H9 (cell line): ENCODE data around the gene MRTFA. TPM values are rescaled to one million over a fixed set of nuclear protein-coding genes. Genes with fewer than 3 reads are reported as not detected.

ENCODE experiments used
- DNase-seq: peaks from one replicate; pipeline ENCODE4 v3.0.0-alpha.2; 2017
- H2AFZ ChIP-seq: one replicate; pipeline ENCODE4 v1.6.1; 2013; ENCODE audit warnings: mild to moderate bottlenecking, low read length, control low read depth, moderate library complexity
- H2AK5ac ChIP-seq: 2 replicates; pipeline ENCODE4 v1.6.1; 2013; ENCODE audit warnings: low read length, control low read depth, mixed read lengths; ENCODE audit not compliant: insufficient read length
- H2BK120ac ChIP-seq: one replicate; pipeline ENCODE4 v1.6.1; 2013; ENCODE audit warnings: low read depth, mild to moderate bottlenecking, low read length, control low read depth, inconsistent platforms; ENCODE audit not compliant: poor library complexity, severe bottlenecking
- H2BK12ac ChIP-seq: 2 replicates; pipeline ENCODE4 v1.6.1; 2013; ENCODE audit warnings: low read length, control low read depth, mixed read lengths, low read depth; ENCODE audit not compliant: insufficient read length
- H2BK15ac ChIP-seq: 2 replicates; pipeline ENCODE4 v1.6.1; 2013; ENCODE audit warnings: low read depth, low read length, control low read depth
- H2BK20ac ChIP-seq: one replicate; pipeline ENCODE4 v1.6.1; 2013; ENCODE audit warnings: low read depth, mild to moderate bottlenecking, low read length, control low read depth, inconsistent platforms; ENCODE audit not compliant: poor library complexity, severe bottlenecking
- H2BK5ac ChIP-seq: 2 replicates; pipeline ENCODE4 v1.6.1; 2013; ENCODE audit warnings: low read length, control low read depth, mixed read lengths; ENCODE audit not compliant: insufficient read length
- H3K14ac ChIP-seq: 2 replicates; pipeline ENCODE4 v1.6.1; 2013; ENCODE audit warnings: low read length, control low read depth; ENCODE audit not compliant: insufficient read depth
- H3K18ac ChIP-seq: 2 replicates; pipeline ENCODE4 v1.6.1; 2013; ENCODE audit warnings: low read depth, mild to moderate bottlenecking, mixed read lengths, low read length, control low read depth; ENCODE audit not compliant: insufficient read length
- H3K23ac ChIP-seq: 2 replicates; pipeline ENCODE4 v1.6.1; 2013; ENCODE audit warnings: low read length, control low read depth, mixed read lengths, low read depth; ENCODE audit not compliant: insufficient read length
- H3K23me2 ChIP-seq: 2 replicates; pipeline ENCODE4 v1.6.1; 2013; ENCODE audit warnings: low read depth, mild to moderate bottlenecking, mixed read lengths, low read length, control low read depth; ENCODE audit not compliant: insufficient read length, poor library complexity, severe bottlenecking
- H3K27ac ChIP-seq: 2 replicates; pipeline ENCODE4 v1.5.1; 2013; ENCODE audit warnings: low read length, control low read depth, mixed read lengths, low read depth; ENCODE audit not compliant: insufficient read length
- H3K27me3 ChIP-seq: 2 replicates; pipeline ENCODE4 v1.6.1; 2013; ENCODE audit warnings: low read length, control low read depth, inconsistent platforms; ENCODE audit not compliant: insufficient read depth
- H3K4ac ChIP-seq: 2 replicates; pipeline ENCODE4 v1.6.1; 2013; ENCODE audit warnings: low read depth, mild to moderate bottlenecking, control low read depth, inconsistent platforms, low read length, moderate library complexity
- H3K4me1 ChIP-seq: 2 replicates; pipeline ENCODE4 v1.6.1; 2013; ENCODE audit warnings: low read length, control low read depth, inconsistent platforms; ENCODE audit not compliant: insufficient read depth
- H3K4me2 ChIP-seq: 2 replicates; pipeline ENCODE4 v1.6.1; 2013; ENCODE audit warnings: low read length, control low read depth, mixed read lengths; ENCODE audit not compliant: insufficient read length, insufficient read depth
- H3K56ac ChIP-seq: 2 replicates; pipeline ENCODE4 v1.6.1; 2013; ENCODE audit warnings: low read depth, mild to moderate bottlenecking, mixed read lengths, low read length, control low read depth; ENCODE audit not compliant: insufficient read length
- H3K79me1 ChIP-seq: 2 replicates; pipeline ENCODE4 v1.6.1; 2013; ENCODE audit warnings: low read depth, mild to moderate bottlenecking, moderate library complexity, low read length, control low read depth, inconsistent platforms; ENCODE audit not compliant: insufficient read depth, poor library complexity, severe bottlenecking
- H3K79me2 ChIP-seq: 2 replicates; pipeline ENCODE4 v1.6.1; 2013; ENCODE audit warnings: low read length, control low read depth, inconsistent platforms; ENCODE audit not compliant: insufficient read depth
- H3K9ac ChIP-seq: 2 replicates; pipeline ENCODE4 v1.6.1; 2013; ENCODE audit warnings: low read length, control low read depth, mixed read lengths; ENCODE audit not compliant: insufficient read length; ENCODE audit errors: extremely low read depth
- H3K9me3 ChIP-seq: one replicate; pipeline ENCODE4 v1.6.1; 2013; ENCODE audit warnings: low read depth, low read length, inconsistent platforms; ENCODE audit not compliant: control insufficient read depth
- H3T11ph ChIP-seq: one replicate; pipeline ENCODE4 v1.6.1; 2013; ENCODE audit warnings: mild to moderate bottlenecking, low read length, control low read depth, inconsistent platforms
- H4K20me1 ChIP-seq: one replicate; pipeline ENCODE4 v1.6.1; 2013; ENCODE audit not compliant: control insufficient read depth, insufficient read length, insufficient read depth
- H4K5ac ChIP-seq: 2 replicates; pipeline ENCODE4 v1.6.1; 2013; ENCODE audit warnings: low read depth, mild to moderate bottlenecking, mixed read lengths, low read length, control low read depth; ENCODE audit not compliant: insufficient read length
- H4K8ac ChIP-seq: replicated peaks from 2 replicates; pipeline ENCODE4 v1.6.1; 2013; ENCODE audit warnings: low read length, control low read depth, mixed read lengths, low read depth; ENCODE audit not compliant: insufficient read length
- H4K91ac ChIP-seq: 2 replicates; pipeline ENCODE4 v1.6.1; 2013; ENCODE audit warnings: low read depth, mild to moderate bottlenecking, moderate library complexity, mixed read lengths, low read length, control low read depth; ENCODE audit not compliant: insufficient read length
- H3K27ac Mint-ChIP-seq, 3 experiments: 2 replicates in 2 of 3; 3 replicates in 1 of 3; pipeline ENCODE4 v1.8.0; 2020 to 2021; ENCODE audit warnings: mixed read lengths in 3 of 3, mild to moderate bottlenecking in 1 of 3, moderate library complexity in 1 of 3
- H3K27me3 Mint-ChIP-seq: 2 replicates; pipeline ENCODE4 v1.8.0; 2021; ENCODE audit warnings: low read depth, mild to moderate bottlenecking, moderate library complexity, mixed read lengths
- H3K36me3 Mint-ChIP-seq, 3 experiments: 2 replicates in 2 of 3; 3 replicates in 1 of 3; pipeline ENCODE4 v1.8.0; 2020 to 2021; ENCODE audit warnings: low read depth in 3 of 3, mixed read lengths in 3 of 3; ENCODE audit not compliant: insufficient read depth in 1 of 3
- H3K4me1 Mint-ChIP-seq, 2 experiments: 2 replicates each; pipeline ENCODE4 v1.8.0; 2020; ENCODE audit warnings: mixed read lengths in 2 of 2
- H3K4me3 Mint-ChIP-seq, 2 experiments: 2 replicates in 1 of 2; 3 replicates in 1 of 2; pipeline ENCODE4 v1.8.0; 2020 to 2021; ENCODE audit warnings: mild to moderate bottlenecking in 2 of 2, mixed read lengths in 2 of 2, moderate library complexity in 1 of 2
- H3K9me3 Mint-ChIP-seq, 2 experiments: 2 replicates in 1 of 2; 3 replicates in 1 of 2; pipeline ENCODE4 v1.8.0; 2020; ENCODE audit warnings: mild to moderate bottlenecking in 2 of 2, mixed read lengths in 2 of 2, moderate library complexity in 1 of 2
- CTCF ChIP-seq: fragments of 200-600 bp; sonication (generic); conservative IDR thresholded peaks from 3 replicates; pipeline ENCODE4 v1.8.0; 2021; ENCODE audit warnings: antibody characterized with exemption, mild to moderate bottlenecking
- WGBS: extraction: QIAGEN DNeasy Blood & Tissue Kit; methylation state at CpG from one replicate; pipeline ENCODE4 v1.1.7; 2013; ENCODE audit warnings: missing lambda C conversion rate, low lambda C conversion rate, mixed read lengths; ENCODE audit not compliant: insufficient read length; ENCODE audit errors: extremely low coverage; 5-methylcytosine and 5-hydroxymethylcytosine counted together
- total RNA-seq: library from RNA; stranded (reverse); gene quantifications from 2 replicates; pipeline ENCODE4 v1.2.1, GENCODE V29; 2021

MRTFA gene
- total RNA-seq, 1 experiment from 2014 or later = 38.1 TPM

GRCh38 chr22:40462195-40462984, 174.1 kb downstream of the MRTFA start:
- Mint-ChIP-seq H3K27me3 (no peaks in the 10 kb centered on the region), H3K27ac (peak overlapping the region in 1 of 3 experiments; percentile 69; a peak in 1 of 7 replicates), H3K4me3 (no peak overlapping the region), H3K9me3 (no peaks in the 10 kb centered on the region), H3K36me3 (peaks cover 6 to 14% (median 7%) of the 10 kb centered on the region in 3 experiments; a peak in 6 of 7 replicates), H3K4me1 (no peaks in the 10 kb centered on the region; a peak in 1 of 4 replicates)
- Histone ChIP-seq H3K23ac (no peak overlapping the region), H3T11ph (no peak overlapping the region), H3K14ac (no peak overlapping the region), H4K20me1 (no peaks in the 10 kb centered on the region), H3K27me3 (no peaks in the 10 kb centered on the region), H4K8ac (no peak overlapping the region), H3K79me1 (no peaks in the 10 kb centered on the region), H2AK5ac (no peak overlapping the region), H3K9me3 (no peaks in the 10 kb centered on the region), H3K56ac (no peak overlapping the region), H2BK5ac (no peak overlapping the region), H4K5ac (no peak overlapping the region), H2BK12ac (no peak overlapping the region), H2BK15ac (no peak overlapping the region), H2AFZ (no peak overlapping the region), H3K4me1 (no peaks in the 10 kb centered on the region), H3K27ac (no peak overlapping the region), H3K4me2 (no peak overlapping the region), H2BK120ac (no peak overlapping the region), H3K79me2 (no peaks in the 10 kb centered on the region), H3K23me2 (no peaks in the 10 kb centered on the region), H4K91ac (no peak overlapping the region), H3K18ac (no peak overlapping the region), H2BK20ac (no peak overlapping the region), H3K9ac (no peak overlapping the region), H3K4ac (no peak overlapping the region)
- WGBS = no CpG with 5 or more reads among the region's 7 CpGs
- no peak for TF ChIP-seq CTCF
- DNase-seq = no peak
